K562 (cell line): ENCODE data around the gene GPN3. TPM values are rescaled to one million over a fixed set of nuclear protein-coding genes. Genes with fewer than 3 reads are reported as not detected.

Experiments used
- CHD2 ChIP-seq: IDR thresholded peaks from 2 replicates; pipeline ENCODE4 v1.6.1; 2011; ENCODE audit warnings: low read depth, low read length
- HMG20B ChIP-seq: fragments of 250-450 bp; sonication (Bioruptor Pico); IDR thresholded peaks from 2 replicates; pipeline ENCODE4 v1.5.0; 2021; ENCODE audit warnings: mild to moderate bottlenecking
- MBD2 ChIP-seq: sonication (generic); IDR thresholded peaks from 2 replicates; pipeline ENCODE4 v1.6.1; 2016; ENCODE audit warnings: low read depth, borderline replicate concordance
- PTBP1 ChIP-seq: fragments of 200-400 bp; formaldehyde crosslinking; IDR thresholded peaks from 2 replicates; pipeline ENCODE4 v1.6.1; 2017; ENCODE audit warnings: low read depth, low read length
- RHOXF2B ChIP-seq: fragments of 250-450 bp; sonication (Bioruptor Pico); conservative IDR thresholded peaks from 2 replicates; pipeline ENCODE4 v1.5.1; 2021
- SOX6 ChIP-seq: fragments of 450-650 bp; IDR thresholded peaks from 2 replicates; pipeline ENCODE4 v1.6.1; 2014; ENCODE audit warnings: mild to moderate bottlenecking
- TAF9B ChIP-seq: fragments of 450-650 bp; IDR thresholded peaks from 2 replicates; pipeline ENCODE4 v1.6.1; 2018; ENCODE audit warnings: mild to moderate bottlenecking; ENCODE audit not compliant: partially characterized antibody
- TCF15 ChIP-seq: fragments of 250-450 bp; sonication (Bioruptor Pico); IDR thresholded peaks from 2 replicates; pipeline ENCODE4 v1.8.0; 2022; ENCODE audit warnings: moderate library complexity, mild to moderate bottlenecking, inconsistent platforms
- U2AF2 ChIP-seq: fragments of 200-400 bp; formaldehyde crosslinking; optimal IDR thresholded peaks from 2 replicates; pipeline ENCODE3; 2017; ENCODE audit warnings: low read depth, mild to moderate bottlenecking, low read length
- UBTF ChIP-seq, 2 experiments: IDR thresholded peaks; 2 replicates each; pipeline ENCODE4 v1.6.1; 2012; ENCODE audit warnings: improper control_type of control experiment in 2 of 2, low read depth in 2 of 2, low read length in 2 of 2, borderline replicate concordance in 1 of 2
- ZNF146 ChIP-seq: IDR thresholded peaks from one replicate; pipeline ENCODE4 v1.6.1; 2018; ENCODE audit warnings: missing compliant biosample characterization; ENCODE audit not compliant: unreplicated experiment
- ZNF354B ChIP-seq: fragments of 250-450 bp; sonication (Bioruptor Pico); IDR thresholded peaks from 2 replicates; pipeline ENCODE4 v1.4.0; 2020
- ZNF551 ChIP-seq: fragments of 250-450 bp; sonication (Bioruptor Pico); IDR thresholded peaks from 2 replicates; pipeline ENCODE4 v1.5.0; 2021; ENCODE audit warnings: mild to moderate bottlenecking, moderate library complexity
- ZNF584 ChIP-seq: fragments of 200-800 bp; sonication (Bioruptor generic); IDR thresholded peaks from 2 replicates; pipeline ENCODE4 v1.6.1; 2016; ENCODE audit warnings: low read depth, mild to moderate bottlenecking, missing genetic modification characterization, missing compliant biosample characterization
- polyA plus RNA-seq, 8 experiments: library from polyadenylated mRNA; depleted of rRNA in 4 of 8; stranded (reverse) in 5 of 8; unstranded in 3 of 8; fragments of >200 nt; fragmentation: Nextera tagmentation in 2 of 8; fragmentation: Illumina TruSeq in 1 of 8; extraction: Ambion mirVana in 2 of 8; extraction: Trizol in 1 of 8; gene quantifications; 2 replicates each; pipeline versions ENCODE4 v1.2.1 to v1.2.3, GENCODE V29; 2011 to 2014; ENCODE audit warnings: inconsistent platforms in 1 of 8, missing spikeins in 1 of 8
- total RNA-seq, 7 experiments: library from RNA; depleted of rRNA in 6 of 7; stranded (reverse); fragments of >200 nt in 6 of 7; fragmentation: Illumina TruSeq in 2 of 7; extraction: Trizol in 2 of 7; gene quantifications; 2 replicates each; pipeline versions ENCODE4 v1.2.1 to v1.2.3, GENCODE V29; 2011 to 2021; ENCODE audit warnings: low replicate concordance in 1 of 7
- TF ChIP-seq, protein P1 (sequence below): fragments of 250-450 bp; sonication (Bioruptor Pico); IDR thresholded peaks from 2 replicates; pipeline ENCODE4 v1.5.0; 2021
- TF ChIP-seq, protein P2 (sequence below): fragments of 250-450 bp; sonication (Bioruptor Pico); IDR thresholded peaks from 2 replicates; pipeline ENCODE4 v1.4.0; 2020
- TF ChIP-seq, protein P3 (sequence below): sonication (generic); formaldehyde crosslinking; IDR thresholded peaks from 2 replicates; pipeline ENCODE4 v1.9.0; 2022; ENCODE audit warnings: mild to moderate bottlenecking, missing genetic modification reagents

GPN3 gene
- total and polyA plus RNA-seq, 9 of the 15 experiments (the other 6 are each of a cell fraction or from before 2014, with no cell fraction given) = 35.8 to 123 (median 64.2) TPM

DNA sequence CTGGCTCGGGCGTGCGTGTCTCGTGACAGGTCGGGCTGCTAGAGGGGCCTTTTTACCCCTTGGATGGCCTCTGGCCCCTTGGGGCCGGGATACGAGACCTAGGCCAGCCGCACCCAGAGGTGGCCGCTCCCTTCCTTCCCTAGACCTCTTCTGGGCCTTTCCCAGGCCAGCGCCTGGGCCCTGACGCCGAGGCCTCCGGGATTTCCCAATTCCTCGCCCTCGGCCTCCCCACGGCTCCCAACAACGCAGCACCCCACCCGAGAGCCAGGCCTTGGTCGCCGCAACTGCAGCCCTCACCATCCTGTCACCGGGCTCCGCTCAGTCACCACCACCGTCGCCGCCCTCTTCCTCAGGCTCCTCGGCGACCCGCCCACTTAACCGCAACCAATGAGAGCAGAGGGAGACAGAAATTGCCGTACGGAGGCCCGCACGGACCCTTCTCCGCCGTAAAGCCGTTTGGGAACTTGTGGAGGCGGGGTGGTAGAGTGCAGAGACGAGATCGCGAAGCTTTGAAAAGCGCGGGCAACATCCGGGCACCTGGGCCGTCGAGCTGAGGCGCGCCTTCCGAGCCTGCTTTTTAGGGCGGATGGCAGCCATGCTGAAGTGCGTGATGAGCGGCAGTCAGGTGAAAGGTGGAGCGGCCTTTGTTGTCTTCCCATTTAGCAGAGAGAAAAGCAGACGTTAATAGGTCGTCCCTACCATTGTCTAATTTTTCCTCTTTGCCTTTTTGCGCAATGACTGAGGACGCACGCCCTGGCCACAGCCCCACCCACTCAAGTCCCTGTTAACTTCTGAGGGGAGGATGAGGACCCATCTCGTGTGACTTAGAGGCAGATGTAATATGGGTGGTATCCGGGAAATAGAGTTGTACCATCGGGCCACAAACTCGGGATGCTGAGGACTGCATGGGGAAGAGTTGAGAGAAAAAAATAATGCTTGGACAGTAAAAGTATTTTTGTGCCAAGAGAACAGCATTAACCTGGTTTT lies 34.0 kb upstream of the GPN3 start, which contains the start of the genes RAD9B and VPS29 (continued):
- TF ChIP-seq, protein P1, sequence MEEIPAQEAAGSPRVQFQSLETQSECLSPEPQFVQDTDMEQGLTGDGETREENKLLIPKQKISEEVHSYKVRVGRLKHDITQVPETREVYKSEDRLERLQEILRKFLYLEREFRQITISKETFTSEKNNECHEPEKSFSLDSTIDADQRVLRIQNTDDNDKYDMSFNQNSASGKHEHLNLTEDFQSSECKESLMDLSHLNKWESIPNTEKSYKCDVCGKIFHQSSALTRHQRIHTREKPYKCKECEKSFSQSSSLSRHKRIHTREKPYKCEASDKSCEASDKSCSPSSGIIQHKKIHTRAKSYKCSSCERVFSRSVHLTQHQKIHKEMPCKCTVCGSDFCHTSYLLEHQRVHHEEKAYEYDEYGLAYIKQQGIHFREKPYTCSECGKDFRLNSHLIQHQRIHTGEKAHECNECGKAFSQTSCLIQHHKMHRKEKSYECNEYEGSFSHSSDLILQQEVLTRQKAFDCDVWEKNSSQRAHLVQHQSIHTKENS = no peak
- peak; percentile 89 for TF ChIP-seq CHD2
- TF ChIP-seq PTBP1 = no peak
- TF ChIP-seq TCF15 (CRISPR knock-in tag) = peak; percentile 86; the same call in 1 of the 2 replicates
- peak; percentile 75 for TF ChIP-seq SOX6
- TF ChIP-seq, protein P2, sequence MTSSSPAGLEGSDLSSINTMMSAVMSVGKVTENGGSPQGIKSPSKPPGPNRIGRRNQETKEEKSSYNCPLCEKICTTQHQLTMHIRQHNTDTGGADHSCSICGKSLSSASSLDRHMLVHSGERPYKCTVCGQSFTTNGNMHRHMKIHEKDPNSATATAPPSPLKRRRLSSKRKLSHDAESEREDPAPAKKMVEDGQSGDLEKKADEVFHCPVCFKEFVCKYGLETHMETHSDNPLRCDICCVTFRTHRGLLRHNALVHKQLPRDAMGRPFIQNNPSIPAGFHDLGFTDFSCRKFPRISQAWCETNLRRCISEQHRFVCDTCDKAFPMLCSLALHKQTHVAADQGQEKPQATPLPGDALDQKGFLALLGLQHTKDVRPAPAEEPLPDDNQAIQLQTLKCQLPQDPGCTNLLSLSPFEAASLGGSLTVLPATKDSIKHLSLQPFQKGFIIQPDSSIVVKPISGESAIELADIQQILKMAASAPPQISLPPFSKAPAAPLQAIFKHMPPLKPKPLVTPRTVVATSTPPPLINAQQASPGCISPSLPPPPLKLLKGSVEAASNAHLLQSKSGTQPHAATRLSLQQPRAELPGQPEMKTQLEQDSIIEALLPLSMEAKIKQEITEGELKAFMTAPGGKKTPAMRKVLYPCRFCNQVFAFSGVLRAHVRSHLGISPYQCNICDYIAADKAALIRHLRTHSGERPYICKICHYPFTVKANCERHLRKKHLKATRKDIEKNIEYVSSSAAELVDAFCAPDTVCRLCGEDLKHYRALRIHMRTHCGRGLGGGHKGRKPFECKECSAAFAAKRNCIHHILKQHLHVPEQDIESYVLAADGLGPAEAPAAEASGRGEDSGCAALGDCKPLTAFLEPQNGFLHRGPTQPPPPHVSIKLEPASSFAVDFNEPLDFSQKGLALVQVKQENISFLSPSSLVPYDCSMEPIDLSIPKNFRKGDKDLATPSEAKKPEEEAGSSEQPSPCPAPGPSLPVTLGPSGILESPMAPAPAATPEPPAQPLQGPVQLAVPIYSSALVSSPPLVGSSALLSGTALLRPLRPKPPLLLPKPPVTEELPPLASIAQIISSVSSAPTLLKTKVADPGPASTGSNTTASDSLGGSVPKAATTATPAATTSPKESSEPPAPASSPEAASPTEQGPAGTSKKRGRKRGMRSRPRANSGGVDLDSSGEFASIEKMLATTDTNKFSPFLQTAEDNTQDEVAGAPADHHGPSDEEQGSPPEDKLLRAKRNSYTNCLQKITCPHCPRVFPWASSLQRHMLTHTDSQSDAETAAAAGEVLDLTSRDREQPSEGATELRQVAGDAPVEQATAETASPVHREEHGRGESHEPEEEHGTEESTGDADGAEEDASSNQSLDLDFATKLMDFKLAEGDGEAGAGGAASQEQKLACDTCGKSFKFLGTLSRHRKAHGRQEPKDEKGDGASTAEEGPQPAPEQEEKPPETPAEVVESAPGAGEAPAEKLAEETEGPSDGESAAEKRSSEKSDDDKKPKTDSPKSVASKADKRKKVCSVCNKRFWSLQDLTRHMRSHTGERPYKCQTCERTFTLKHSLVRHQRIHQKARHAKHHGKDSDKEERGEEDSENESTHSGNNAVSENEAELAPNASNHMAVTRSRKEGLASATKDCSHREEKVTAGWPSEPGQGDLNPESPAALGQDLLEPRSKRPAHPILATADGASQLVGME (CRISPR knock-in tag) = peak; percentile 75
- TF ChIP-seq, protein P3, sequence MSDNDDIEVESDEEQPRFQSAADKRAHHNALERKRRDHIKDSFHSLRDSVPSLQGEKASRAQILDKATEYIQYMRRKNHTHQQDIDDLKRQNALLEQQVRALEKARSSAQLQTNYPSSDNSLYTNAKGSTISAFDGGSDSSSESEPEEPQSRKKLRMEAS (CRISPR knock-in tag) = peak; percentile 100
- peak; percentile 97 for TF ChIP-seq ZNF584 (CRISPR knock-in tag)
- TF ChIP-seq MBD2 = peak; percentile 71
- TF ChIP-seq UBTF (IDR thresholded peaks at IDR 0.05; ENCODE audit: borderline replicate concordance in 1 of 2, low read depth in 2 of 2, low read length in 2 of 2) = peak in 1 of 2 experiments; percentile 17; a peak in 2 of 4 replicates
- TF ChIP-seq HMG20B (CRISPR knock-in tag) = no peak
- TF ChIP-seq ZNF146 = peak; percentile 25
- peak; percentile 71; the same call in 1 of the 2 replicates for TF ChIP-seq ZNF354B
- TF ChIP-seq RHOXF2B (CRISPR knock-in tag) = peak; percentile 84
- TF ChIP-seq ZNF551 (CRISPR knock-in tag) = no peak
- peak; percentile 88 for TF ChIP-seq TAF9B
- TF ChIP-seq U2AF2 = no peak
